Hematopoietic multipotent progenitor cell treated with erythropoietin and hydrocortisone succinate and interleukin-3 and kit ligand, for 6 days (in vitro differentiated cells): ENCODE data around the gene MTTP.
"Not testable (repeated sequence)": the region's sequence is repeated elsewhere in the genome, so short reads cannot be mapped to it uniquely, and the experiment has no call there.

Source experiments
- DNase-seq: peaks from one replicate; pipeline ENCODE4 v3.0.0-alpha.2; 2015

The MTTP gene

DNA sequence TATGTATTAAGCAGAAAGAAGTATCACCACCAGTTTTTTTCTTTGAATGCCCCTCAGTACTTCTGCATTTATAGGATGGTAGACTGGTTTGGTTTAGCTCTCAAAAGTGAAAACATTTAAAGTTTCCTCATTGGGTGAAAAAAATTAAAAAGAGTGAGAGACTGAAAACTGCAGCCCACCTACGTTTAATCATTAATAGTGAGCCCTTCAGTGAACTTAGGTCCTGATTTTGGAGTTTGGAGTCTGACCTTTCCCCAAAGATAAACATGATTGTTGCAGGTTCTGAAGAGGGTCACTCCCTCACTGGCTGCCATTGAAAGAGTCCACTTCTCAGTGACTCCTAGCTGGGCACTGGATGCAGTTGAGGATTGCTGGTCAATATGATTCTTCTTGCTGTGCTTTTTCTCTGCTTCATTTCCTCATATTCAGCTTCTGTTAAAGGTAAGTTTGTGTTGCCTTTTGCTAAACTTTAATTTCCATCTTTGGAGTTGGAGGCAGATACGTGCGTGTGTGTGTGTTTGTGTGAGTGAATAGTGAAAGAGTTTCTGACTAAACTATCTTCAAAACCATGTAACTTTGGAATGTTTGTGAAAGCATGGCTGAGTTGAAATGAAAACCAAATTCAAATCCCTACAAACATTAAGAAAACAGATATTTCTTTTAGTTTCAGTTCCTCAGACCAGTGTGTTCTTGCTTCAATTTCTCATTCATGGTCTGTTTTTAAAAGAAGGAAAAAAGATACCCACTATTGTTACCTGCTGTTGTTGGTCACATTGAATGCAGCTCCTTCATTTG is at the start of gene MTTP:
Gene MTTP (plus strand): TSS at position 295 of the 795 bp plus-strand sequence. CDS start 86 bp downstream, at position 381.
- no peak for DNase-seq

DNA sequence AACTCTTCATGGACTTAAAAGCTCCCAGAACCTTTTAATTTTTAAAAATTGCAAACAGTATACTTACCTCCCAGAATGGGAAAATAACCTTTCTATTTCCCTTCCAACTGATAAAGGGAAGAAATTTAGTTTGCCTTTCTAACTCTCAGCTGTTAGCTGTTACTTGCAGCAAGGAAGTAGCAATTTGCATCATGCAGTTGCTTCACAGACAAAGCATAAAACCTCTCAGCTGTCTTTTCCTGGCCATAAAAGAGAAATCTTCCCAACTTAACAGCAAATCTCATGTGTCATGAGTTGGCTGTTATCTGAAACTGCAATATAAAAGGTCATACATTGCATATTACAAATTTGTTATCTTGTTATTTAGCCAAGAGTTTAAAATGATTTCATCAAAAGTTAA is 45.4 kb upstream of the MTTP start:
- no peak for DNase-seq

DNA sequence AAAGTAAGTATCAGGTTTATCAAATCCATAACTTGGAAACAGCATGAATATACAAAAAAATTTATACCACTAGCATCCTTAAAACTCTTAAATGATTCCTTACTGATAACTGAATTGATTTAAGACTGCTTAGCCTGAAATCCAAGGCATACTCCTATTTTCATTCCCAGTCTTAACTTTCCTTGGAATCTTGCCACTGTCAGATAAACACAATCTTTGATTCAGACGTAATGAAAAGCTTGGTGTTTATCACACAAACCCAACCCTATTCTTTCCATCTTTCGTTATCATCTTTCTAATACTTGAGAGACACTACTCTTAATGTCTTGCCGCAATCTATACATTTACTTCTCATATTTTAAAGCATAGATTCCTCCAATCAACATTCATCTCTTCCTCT is 44.7 kb upstream of the MTTP start:
- no peak for DNase-seq

DNA sequence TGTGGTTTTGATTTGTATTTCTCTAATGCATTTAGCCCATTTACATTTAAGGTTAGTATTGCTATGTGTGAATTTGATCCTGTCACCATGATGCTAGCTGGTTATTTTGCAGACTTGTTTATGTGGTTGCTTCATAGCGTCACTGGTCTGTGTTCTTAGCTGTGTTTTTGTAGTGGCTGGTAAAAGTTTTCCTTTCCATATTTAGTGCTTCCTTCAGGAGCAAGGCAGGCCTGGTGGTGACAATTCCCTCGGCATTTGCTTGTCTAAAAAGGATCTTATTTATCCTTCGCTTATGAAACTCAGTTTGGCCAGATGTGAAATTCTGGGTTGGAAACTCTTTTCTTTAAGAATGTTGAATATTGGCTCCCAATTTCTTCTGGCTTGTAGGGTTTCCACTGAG is 39.9 kb upstream of the MTTP start:
- not testable (repeated sequence) for DNase-seq

DNA sequence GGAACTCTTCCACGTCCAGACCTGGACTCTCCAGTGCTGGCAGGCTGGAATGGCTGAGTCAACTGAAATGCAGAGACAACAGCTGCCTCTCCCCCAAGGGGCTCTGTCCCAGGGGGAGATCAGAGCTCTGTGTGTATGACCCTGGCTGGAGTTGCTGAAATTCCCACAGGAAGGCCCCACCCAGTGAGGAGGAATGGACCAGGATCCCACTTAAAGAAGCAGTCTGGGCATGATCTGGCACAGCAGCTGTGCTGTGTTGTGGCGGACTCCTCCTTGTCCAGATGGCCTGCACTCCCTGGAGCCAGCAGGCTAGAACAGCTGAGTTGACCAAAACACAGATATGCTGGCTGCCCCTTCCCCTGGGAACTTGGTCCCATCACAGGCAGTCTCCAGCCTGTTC is 38.4 kb upstream of the MTTP start:
- no peak for DNase-seq

DNA sequence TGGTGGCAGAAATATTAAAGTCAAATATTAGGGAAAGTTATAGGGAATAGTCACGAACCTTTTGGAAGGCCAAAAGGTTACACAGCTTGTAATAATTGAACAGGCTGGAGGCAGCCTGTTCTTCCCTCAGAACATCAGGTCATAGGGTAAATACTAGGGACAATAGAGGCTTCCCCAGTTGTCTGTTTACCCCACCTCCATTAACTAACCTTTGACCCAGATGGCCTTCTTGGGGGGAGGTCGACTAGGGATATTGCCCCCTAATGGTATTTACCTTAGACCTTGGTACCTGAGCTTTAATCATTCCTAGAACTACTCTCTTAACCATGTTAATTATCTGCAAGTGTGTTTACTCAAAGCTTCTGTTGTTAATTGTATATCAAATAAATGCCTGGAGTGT is 37.8 kb upstream of the MTTP start:
- DNase-seq: no peak

DNA sequence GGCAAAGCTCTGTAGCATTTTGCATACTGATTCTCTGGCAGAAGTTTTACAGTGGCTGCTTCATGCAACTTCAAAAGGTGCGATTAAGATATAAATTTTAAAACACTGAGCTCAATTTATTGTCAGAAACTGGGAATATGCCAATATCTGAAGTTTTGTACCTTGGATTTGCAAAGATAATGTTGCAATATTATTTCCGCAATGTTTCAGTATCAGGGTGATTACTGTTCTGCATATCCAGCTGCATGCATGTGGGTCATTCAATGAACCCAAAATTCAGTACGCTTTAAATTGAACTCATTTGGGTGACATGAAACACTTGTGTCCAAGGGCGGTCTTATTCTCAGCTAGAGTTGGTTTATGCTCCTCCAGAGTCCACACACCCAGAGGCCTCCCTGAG is 37.0 kb upstream of the MTTP start:
- no peak for DNase-seq

DNA sequence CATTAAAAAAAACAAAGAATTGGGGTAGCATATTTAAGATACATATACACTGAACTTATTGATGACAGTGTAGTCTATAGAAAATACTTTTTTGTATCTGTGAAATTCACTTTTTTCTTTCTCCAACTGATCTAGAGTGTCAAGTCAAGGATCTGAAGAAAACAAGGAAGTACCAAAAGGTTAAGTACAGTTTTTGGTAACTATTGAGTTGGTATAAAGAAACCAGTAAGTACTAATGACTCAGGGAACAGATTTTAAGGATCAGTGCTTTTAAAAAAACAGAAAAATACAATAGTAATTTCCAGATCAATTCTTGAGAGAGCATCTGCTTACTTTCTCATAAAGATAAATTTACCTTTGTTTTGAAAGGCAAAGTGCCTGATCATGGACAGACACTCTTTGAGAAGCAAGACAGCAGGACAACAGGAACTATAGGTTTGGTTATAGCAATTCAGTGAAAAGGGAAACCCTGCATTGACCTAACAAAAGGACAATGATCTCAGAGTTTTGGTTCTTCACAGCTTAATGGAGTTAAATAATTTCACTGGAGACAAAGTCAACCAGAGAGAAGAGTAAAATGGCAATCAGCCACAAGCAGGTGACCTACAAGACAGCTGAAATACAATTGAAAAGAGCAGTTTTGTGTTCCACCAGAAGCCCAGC is 34.2 kb upstream of the MTTP start:
- no peak for DNase-seq

DNA sequence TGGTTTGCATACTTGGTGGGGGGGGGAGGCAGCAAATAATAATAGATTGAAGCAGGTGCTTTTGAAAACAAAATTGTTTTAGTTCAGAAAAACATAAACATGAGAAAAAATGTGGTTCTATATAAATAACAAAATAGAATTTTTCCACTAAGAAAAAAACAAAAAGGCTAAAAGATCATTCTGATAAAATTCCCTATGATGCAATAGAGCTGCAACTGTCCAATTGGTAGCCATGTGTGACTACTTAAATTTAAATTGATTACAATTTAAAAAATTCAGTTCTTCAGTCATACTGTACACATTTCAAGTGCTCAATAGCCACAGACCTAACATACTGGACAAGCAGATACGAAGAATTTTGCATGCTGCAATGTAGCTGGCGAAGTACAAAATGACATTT is 21.8 kb upstream of the MTTP start:
- no peak for DNase-seq

DNA sequence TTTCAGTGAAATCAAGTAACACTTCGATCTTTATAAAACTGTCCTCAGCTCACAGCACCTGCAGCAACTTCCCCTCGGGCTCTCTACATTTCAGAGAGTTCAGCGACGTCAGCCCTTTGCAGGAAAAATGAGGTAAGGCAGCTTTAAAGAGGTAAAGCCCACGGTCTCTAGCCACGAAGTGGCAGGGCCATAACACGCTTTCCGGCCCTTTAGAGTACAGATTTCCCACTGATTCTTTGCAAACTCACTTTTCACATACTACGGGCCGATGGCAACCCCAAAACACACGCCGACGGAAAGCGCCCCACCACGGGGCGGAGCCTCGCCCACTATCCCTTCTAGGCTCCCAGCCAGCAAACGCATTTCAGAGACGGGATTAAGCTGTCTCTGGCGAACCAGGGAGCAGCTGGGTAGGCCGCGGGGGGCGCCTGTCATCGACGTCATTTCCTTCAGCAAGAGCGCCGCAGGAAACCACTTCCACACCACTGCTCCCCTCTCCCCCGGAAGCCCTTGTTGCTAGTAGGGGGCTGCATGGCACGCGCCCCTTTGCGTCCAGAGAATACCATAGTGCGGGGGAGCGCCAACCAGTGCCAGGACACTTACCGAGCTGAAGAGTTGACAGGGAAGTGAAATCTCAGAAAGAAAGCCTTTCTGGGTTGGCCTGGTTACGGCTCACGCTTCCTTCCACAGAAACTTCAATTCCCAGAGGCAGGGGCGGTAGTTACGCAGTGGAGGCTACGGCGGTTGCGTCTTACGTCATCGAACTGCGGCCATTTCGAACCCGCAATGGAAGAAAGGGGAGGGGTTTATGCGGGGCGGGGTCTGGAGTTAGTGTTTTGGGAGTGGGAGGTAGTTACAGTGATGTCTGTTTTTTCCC is 11.1 kb upstream of the MTTP start, which contains the start of gene TRMT10A:
Gene TRMT10A (minus strand): TSS at position 730 of the 877 bp plus-strand sequence. CDS start 4,701 bp downstream, outside the sequence.
- DNase-seq: peak; percentile 99

DNA sequence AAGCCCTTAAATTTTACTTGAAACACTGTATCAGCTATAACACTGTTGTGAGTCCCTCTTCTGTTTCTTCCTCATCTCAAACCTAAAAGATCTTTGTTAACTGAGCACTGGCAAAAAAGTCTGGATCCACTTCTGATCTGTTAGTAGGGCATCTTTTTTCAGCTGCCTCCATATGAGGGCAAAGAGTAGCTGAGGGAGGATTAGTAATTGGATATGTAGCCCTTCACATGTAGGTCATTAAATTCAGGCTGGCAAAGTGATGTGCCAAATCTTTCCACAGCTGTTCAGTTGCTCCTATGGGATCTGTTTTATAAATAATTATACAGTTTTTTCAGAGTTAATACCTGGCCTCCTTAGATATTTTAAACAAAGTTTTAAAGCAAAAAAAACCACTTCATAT is 9.7 kb upstream of the MTTP start:
- no peak for DNase-seq

DNA sequence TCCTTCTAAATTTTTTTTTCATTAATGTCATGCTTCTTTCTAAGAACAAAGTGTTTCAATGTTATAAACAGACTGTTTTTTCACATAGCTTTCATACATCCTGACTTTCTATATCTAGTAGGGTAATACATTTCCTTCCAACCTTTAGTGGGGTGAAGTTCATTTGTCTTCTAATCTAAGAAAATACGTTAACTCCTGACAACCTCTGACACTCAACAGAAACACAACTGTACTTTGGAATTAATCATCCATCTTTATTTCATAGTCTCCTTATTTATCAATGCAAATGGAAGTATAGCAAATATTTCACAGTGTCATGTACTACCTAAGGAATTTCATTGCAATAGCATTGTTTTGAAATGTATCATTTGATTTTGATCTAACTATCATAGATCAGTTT is 2.7 kb upstream of the MTTP start:
- no peak for DNase-seq

DNA sequence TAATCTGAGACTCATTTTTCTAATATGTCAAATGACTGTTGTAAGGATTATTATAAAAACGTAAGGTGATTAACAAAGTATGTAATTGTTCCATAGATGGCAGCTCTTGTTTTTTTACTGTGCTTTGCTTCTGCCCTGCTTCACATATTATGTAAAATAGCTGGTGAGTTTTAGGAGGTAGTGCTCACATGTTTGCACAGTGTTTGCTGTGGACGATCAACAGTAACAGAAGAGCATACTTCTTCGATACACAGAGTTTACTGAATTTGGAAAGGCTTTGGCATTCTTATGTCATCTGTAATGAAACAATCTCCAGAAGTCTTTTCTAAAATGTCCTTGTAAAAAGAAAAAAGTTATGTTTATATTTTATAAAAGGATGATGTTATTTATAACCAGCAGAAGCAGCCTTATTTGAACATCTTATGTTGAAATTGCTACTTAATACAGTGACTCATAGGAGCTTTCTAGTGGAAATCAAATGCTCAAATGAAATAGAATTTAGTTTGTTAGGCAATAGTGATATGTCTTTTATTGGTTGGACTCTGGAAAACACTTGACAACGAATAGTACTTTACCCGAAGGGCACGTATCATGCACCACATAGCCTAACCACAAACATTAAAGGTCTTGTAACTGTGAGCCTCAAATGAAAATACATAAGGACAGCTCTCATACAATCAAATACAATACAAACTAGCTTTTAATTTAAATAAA is 1.9 kb upstream of the MTTP start:
- no peak for DNase-seq

DNA sequence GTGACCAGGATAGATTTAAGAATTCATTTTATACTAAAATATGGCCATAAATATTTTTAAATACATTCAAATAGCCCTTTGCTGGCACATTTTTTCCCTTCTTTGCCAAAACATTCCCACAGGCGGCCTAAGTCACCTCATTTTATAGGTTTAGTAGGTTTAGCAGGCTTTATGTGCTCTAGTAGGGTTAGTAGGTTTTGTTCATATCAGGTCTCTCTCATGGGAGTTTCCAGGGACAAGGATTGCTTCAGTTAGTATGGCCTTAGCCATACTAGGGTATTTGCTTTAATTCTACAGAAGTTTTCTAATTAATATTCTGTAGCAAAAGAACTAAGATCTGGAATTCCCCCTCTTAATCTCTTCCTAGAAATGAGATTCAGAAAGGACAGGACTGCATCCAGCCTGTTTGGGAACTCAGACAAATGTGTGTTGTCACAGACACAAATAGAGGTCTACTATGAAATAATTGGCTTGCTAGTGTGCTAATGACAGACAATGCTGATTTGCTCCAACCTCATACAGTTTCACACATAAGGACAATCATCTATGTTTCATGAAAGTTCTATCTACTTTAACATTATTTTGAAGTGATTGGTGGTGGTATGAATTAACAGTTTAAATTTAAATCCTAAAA is 772 bp upstream of the MTTP start:
- DNase-seq: no peak

DNA sequence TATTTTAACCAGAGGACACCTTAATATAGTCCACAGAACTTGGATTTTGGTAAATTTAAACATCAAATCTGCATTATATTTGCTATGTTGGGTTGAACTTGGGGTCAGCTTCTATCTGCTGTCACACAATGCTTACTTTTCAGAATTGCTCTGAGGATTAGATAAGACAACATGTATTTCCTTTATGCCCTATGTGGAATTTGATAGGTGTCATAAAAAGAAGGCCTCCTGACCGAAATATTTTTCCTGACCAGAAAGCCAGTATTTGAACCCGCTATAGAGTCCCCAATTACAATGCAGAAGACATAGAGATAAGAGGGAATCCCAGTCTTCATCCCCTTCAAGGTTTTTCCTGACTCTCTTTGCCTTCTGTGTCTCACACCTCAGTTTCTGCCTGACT is 4.1 kb downstream of the MTTP start:
- no peak for DNase-seq

DNA sequence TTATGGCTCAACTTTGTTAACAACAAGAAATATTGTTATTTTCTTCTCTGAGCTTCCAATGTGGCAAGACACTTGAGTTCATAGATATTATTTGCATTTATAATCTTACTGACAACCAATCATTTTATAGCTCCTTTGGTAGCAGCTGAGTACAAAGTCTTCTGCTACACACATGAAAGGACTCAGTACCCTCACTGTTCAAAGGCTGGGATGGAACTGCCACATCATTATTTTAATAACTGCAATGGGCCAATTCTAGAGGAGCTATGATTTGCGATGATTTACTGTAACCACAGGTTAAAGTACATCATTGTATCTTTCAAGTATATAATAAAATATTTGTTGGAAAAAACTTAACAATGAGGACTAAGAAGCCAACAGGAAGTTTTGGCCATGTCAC is 10.9 kb downstream of the MTTP start:
- DNase-seq: no peak

DNA sequence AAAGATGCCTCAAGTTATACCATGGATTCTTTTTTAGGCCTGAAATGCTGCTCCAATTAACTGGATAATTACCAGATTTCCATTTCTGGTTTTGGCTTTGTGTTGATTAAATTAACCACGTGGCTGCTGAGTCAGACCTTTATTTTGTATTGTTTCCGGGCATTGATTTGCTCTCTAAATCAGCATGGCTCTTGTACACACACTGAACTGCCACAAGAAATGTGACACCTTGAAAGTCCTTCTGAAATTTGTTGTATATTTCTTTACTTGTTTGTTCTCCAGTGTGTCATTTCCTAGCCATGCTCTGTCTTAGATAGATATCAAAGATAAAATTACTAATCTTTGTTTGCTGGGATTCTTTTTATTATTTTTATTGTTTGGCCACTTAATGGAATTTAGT is 11.7 kb downstream of the MTTP start:
- DNase-seq: no peak

DNA sequence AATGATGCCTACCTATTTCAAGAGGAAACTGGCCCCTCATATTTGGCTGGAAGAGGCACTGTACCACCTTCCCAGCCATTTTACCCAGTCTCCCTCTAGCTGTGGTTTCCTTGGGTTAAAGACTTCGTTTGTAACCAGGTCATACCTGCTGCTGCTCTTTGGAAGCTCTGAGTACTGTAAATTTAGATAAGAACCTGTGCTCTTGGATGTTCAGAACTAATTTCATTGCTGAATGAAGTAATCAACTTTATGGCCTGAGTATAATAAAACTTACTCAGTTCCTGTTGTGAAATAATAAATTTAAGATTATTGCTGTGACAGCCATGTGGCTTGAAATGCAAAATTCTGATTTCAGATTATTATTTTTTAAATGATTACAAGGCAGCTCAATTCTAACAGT is 12.2 kb downstream of the MTTP start:
- no peak for DNase-seq

DNA sequence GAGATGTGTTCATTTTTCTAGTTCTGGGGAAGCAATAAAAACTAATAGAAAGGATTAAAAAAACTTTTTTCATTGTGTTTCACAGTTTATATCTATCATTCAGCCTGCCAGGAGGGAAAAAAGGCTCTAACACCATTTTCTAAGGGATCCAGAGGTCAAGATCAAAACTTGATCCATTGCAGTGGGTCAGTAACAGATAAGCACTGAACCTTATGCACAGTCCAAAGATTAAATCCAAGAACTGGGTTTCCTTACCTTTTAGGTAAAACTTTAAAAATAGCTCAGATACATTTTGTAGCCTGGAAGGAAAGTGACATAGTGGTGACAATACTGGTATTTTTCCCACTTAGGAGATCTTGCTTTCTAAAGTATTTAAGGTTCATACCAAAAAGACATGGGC is 12.7 kb downstream of the MTTP start:
- DNase-seq: no peak

DNA sequence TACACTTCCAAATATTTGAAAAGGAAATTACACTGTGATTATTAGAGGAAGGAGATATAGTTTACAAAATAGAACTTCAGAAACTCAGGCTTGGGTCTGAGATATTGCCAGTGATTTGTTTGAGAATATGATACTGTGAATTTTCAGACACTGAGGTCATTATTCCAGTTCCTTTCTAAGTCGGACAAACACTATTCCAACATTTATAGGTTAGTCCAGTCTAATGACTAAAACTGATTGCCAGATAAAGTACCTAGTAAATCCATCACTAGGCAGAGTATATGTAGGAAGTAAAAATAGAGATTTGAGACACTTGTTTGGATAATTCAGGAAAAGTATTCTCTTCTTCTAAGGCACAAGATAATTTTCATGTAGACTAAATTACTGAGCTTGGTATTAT is 13.2 kb downstream of the MTTP start:
- DNase-seq: no peak

DNA sequence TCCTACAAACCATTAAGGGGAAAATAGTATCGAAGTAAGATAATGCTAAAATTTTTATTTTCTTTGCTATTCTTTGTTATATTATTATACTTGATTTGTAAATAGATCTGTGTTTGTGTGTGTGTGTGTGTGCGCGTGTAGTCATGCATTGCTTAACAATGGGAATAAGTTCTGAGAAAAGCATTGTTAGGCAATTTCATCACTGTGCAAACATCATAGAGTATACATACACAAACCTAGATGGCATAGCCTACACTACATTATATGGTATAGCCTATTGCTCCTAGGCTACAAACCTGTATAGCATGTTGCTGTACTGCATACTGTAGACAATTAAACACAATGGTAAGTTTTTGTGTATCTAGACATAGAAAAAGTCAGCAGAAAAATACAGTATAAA is 17.1 kb downstream of the MTTP start:
- DNase-seq: no peak
